K562 (cell line): Measurements from ENCODE around the gene KLK13. TPM values are rescaled to one million over a fixed set of nuclear protein-coding genes. Genes with fewer than 3 reads are reported as not detected.

Experiments
- ATAC-seq: fragments of 200-7000 bp; cut with Tn5 transposase; 3 replicates; pipeline ENCODE4 v1.9.1; 2020; ENCODE audit warnings: moderate library complexity
- BruUV-seq: library from RNA; stranded (reverse); fragments of 400-500 nt; replicated peaks from 2 replicates; lab custom pipeline; 2021; lab: Mats Ljungman, UMichigan
- CTCF ChIA-PET: fragments of 300-600 bp; formaldehyde crosslinking; extraction: SDS; loops from one replicate; lab custom pipeline; 2021; ENCODE audit warnings: low intra/inter-chr PET ratio; lab: Yijun Ruan, JAX
- POLR2A ChIA-PET: fragments of 300-600, 350-650 bp; sonication (Branson Sonifier 250); formaldehyde crosslinking; extraction: SDS; loops from one replicate; lab custom pipeline; 2021; ENCODE audit warnings: antibody characterized with exemption, inconsistent platforms; lab: Yijun Ruan, JAX
- DNase-seq, 4 experiments: peaks; one replicate each; pipeline versions ENCODE4 v3.0.0 to v3.0.0-alpha.2; 2011 to 2018; ENCODE audit warnings: low spot score in 3 of 4, mixed read lengths in 3 of 4; ENCODE audit errors: extremely low read depth in 1 of 4
- FAIRE-seq: peaks from 2 replicates; lab custom pipeline; 2011; peaks lifted over from hg19 to GRCh38; lab: Jason Lieb, UNC
- H2AFZ ChIP-seq: 2 replicates; pipeline ENCODE4 v1.6.0; 2011; ENCODE audit warnings: low read depth, low read length, control low read depth, inconsistent platforms
- H3K27ac ChIP-seq: fragments of 200-600 bp; 3 replicates; pipeline ENCODE4 v1.8.0; 2011; ENCODE audit warnings: low read depth, mild to moderate bottlenecking, control low read depth, inconsistent platforms, low read length, moderate library complexity, mixed read lengths; ENCODE audit errors: extremely low read depth
- H3K27me3 ChIP-seq, 2 experiments: fragments of 300-600 bp in 1 of 2; 2 replicates in 1 of 2; 3 replicates in 1 of 2; pipeline versions ENCODE4 v1.6.0 to v1.8.0; 2011; ENCODE audit warnings: inconsistent platforms in 2 of 2, low read length in 2 of 2, mild to moderate bottlenecking in 1 of 2, mixed read lengths in 1 of 2, moderate library complexity in 1 of 2; ENCODE audit not compliant: control insufficient read depth in 2 of 2, insufficient read depth in 2 of 2
- H3K36me3 ChIP-seq: fragments of 300-600 bp; 3 replicates; pipeline ENCODE4 v1.8.0; 2011; ENCODE audit warnings: mild to moderate bottlenecking, low read length, inconsistent platforms; ENCODE audit not compliant: control insufficient read depth, insufficient read depth
- H3K4me1 ChIP-seq, 2 experiments: fragments of 200-600 bp in 1 of 2; replicated peaks in 1 of 2; 2 replicates in 1 of 2; 3 replicates in 1 of 2; pipeline versions ENCODE4 v1.5.1 to v1.8.0; 2011; ENCODE audit warnings: inconsistent platforms in 2 of 2, low read length in 2 of 2, mild to moderate bottlenecking in 1 of 2, mixed read lengths in 1 of 2, moderate library complexity in 1 of 2; ENCODE audit not compliant: control insufficient read depth in 2 of 2, insufficient read depth in 2 of 2
- H3K4me2 ChIP-seq: 2 replicates; pipeline ENCODE4 v1.6.1; 2011; ENCODE audit warnings: low read length, control low read depth, inconsistent platforms, mixed read lengths; ENCODE audit not compliant: insufficient read depth
- H3K4me3 ChIP-seq: fragments of 200-600 bp; sonication (generic), shearing (Covaris generic); 2 replicates; pipeline ENCODE4 v1.5.1; 2016; ENCODE audit warnings: control low read depth, inconsistent platforms
- H3K79me2 ChIP-seq: fragments of 200-600 bp; 3 replicates; pipeline ENCODE4 v1.8.0; 2011; ENCODE audit warnings: low read length, inconsistent platforms; ENCODE audit not compliant: control insufficient read depth, insufficient read depth
- H3K9ac ChIP-seq, 2 experiments: 2 replicates each; pipeline versions ENCODE4 v1.6.0 to v1.6.1; 2011; ENCODE audit warnings: low read depth in 2 of 2, low read length in 2 of 2, control low read depth in 1 of 2, inconsistent platforms in 1 of 2, mild to moderate bottlenecking in 1 of 2, mixed read lengths in 1 of 2; ENCODE audit not compliant: insufficient read depth in 1 of 2
- H3K9me1 ChIP-seq: one replicate; pipeline ENCODE4 v1.6.0; 2011; ENCODE audit warnings: inconsistent platforms, mild to moderate bottlenecking, low read length, moderate library complexity; ENCODE audit not compliant: control insufficient read depth, insufficient read depth
- H3K9me3 ChIP-seq: replicated peaks from 2 replicates; pipeline ENCODE4 v1.5.1; 2011; ENCODE audit warnings: low read depth, low read length, inconsistent platforms; ENCODE audit not compliant: control insufficient read depth, insufficient read depth
- H4K20me1 ChIP-seq: replicated peaks from 2 replicates; pipeline ENCODE4 v1.6.1; 2011; ENCODE audit warnings: low read length, inconsistent platforms, mixed read lengths; ENCODE audit not compliant: control insufficient read depth, insufficient read depth
- BRD9 ChIP-seq: fragments of 450-650 bp; IDR thresholded peaks from 2 replicates; pipeline ENCODE4 v1.6.1; 2018; ENCODE audit warnings: low read depth; ENCODE audit not compliant: partially characterized antibody
- ETV5 ChIP-seq: sonication (generic); formaldehyde crosslinking; IDR thresholded peaks from 2 replicates; pipeline ENCODE4 v1.4.0; 2020; ENCODE audit warnings: low read depth, mild to moderate bottlenecking, missing genetic modification reagents
- IRF1 ChIP-seq: sonication (generic); formaldehyde crosslinking; IDR thresholded peaks from 2 replicates; pipeline ENCODE4 v1.8.0; 2022; ENCODE audit warnings: missing genetic modification reagents, mild to moderate bottlenecking, borderline replicate concordance
- MTA3 ChIP-seq: fragments of 450-650 bp; formaldehyde crosslinking; IDR thresholded peaks from 2 replicates; pipeline ENCODE4 v1.6.1; 2017; ENCODE audit warnings: mild to moderate bottlenecking, borderline replicate concordance
- PCBP1 ChIP-seq: fragments of 200-400 bp; formaldehyde crosslinking; IDR thresholded peaks from 2 replicates; pipeline ENCODE4 v1.6.1; 2018; ENCODE audit warnings: mild to moderate bottlenecking, low read depth, low read length; ENCODE audit not compliant: poor library complexity, severe bottlenecking
- PREB ChIP-seq: sonication (generic); formaldehyde crosslinking; IDR thresholded peaks from 2 replicates; pipeline ENCODE4 v1.8.1; 2023; ENCODE audit warnings: mild to moderate bottlenecking, missing genetic modification reagents
- PRMT5 ChIP-seq: sonication (generic); formaldehyde crosslinking; IDR thresholded peaks from 2 replicates; pipeline ENCODE4 v1.5.0; 2020; ENCODE audit warnings: missing genetic modification reagents
- SMAD1 ChIP-seq: fragments of 150-350 bp; IDR thresholded peaks from 2 replicates; pipeline ENCODE4 v1.6.1; 2014; ENCODE audit warnings: low read length, low read depth; ENCODE audit not compliant: partially characterized antibody
- SREBF1 ChIP-seq: fragments of 150-350 bp; IDR thresholded peaks from 2 replicates; pipeline ENCODE4 v1.6.1; 2014; ENCODE audit warnings: antibody characterized with exemption, low read depth, low read length, borderline replicate concordance
- TAF15 ChIP-seq: fragments of 200-400 bp; formaldehyde crosslinking; IDR thresholded peaks from 2 replicates; pipeline ENCODE4 v1.6.1; 2017; ENCODE audit warnings: mild to moderate bottlenecking, low read depth, low read length, moderate library complexity
- ZBTB33 ChIP-seq: sonication (generic); formaldehyde crosslinking; IDR thresholded peaks from 2 replicates; pipeline ENCODE4 v1.8.1; 2023; ENCODE audit warnings: mild to moderate bottlenecking, missing genetic modification reagents
- ZFP1 ChIP-seq: fragments of 450-650 bp; formaldehyde crosslinking; IDR thresholded peaks from 2 replicates; pipeline ENCODE4 v1.4.0; 2020; ENCODE audit warnings: mild to moderate bottlenecking, mixed read lengths
- ZNF398 ChIP-seq: fragments of 250-450 bp; sonication (Bioruptor Pico); IDR thresholded peaks from 2 replicates; pipeline ENCODE4 v1.8.0; 2021; ENCODE audit warnings: moderate library complexity, mild to moderate bottlenecking, inconsistent platforms
- ZNF41 ChIP-seq: fragments of 250-450 bp; sonication (Bioruptor Pico); conservative IDR thresholded peaks from 2 replicates; pipeline ENCODE4 v1.4.0; 2020; ENCODE audit warnings: mild to moderate bottlenecking
- ZNF639 ChIP-seq, 2 experiments: fragments of 200-800 bp in 1 of 2; sonication (Bioruptor generic) in 1 of 2; sonication (generic) in 1 of 2; formaldehyde crosslinking in 1 of 2; IDR thresholded peaks in 1 of 2; conservative IDR thresholded peaks in 1 of 2; 2 replicates each; pipeline versions ENCODE4 v1.5.0 to v1.6.1; 2016 to 2020; ENCODE audit warnings: missing compliant biosample characterization in 1 of 2, missing genetic modification characterization in 1 of 2, missing genetic modification reagents in 1 of 2
- WGBS: fragments of 100-300 bp; shearing (Covaris generic); methylation state at CpG from one replicate; pipeline ENCODE4 v1.1.6; 2016; ENCODE audit warnings: low coverage, mixed read lengths; ENCODE audit not compliant: insufficient coverage; ENCODE audit errors: missing lambda C conversion rate; 5-methylcytosine and 5-hydroxymethylcytosine counted together
- in situ Hi-C: fragments of 300-500 bp; cut with MboI; formaldehyde crosslinking; loops from 4 replicates; pipeline ENCODE4 v1.15.0; 2018; ENCODE audit warnings: inconsistent platforms, mixed read lengths
- intact Hi-C: fragments of 100-400 bp; cut with micrococcal nuclease; formaldehyde crosslinking; loops from 2 replicates; pipeline ENCODE4 v1.14.2; 2022
- polyA plus RNA-seq, 8 experiments: library from polyadenylated mRNA; depleted of rRNA in 4 of 8; stranded (reverse) in 5 of 8; unstranded in 3 of 8; fragments of >200 nt; fragmentation: Nextera tagmentation in 2 of 8; fragmentation: Illumina TruSeq in 1 of 8; extraction: Ambion mirVana in 2 of 8; extraction: Trizol in 1 of 8; gene quantifications; 2 replicates each; pipeline versions ENCODE4 v1.2.1 to v1.2.3, GENCODE V29; 2011 to 2014; ENCODE audit warnings: inconsistent platforms in 1 of 8, missing spikeins in 1 of 8
- total RNA-seq, 7 experiments: library from RNA; depleted of rRNA in 6 of 7; stranded (reverse); fragments of >200 nt in 6 of 7; fragmentation: Illumina TruSeq in 2 of 7; extraction: Trizol in 2 of 7; gene quantifications; 2 replicates each; pipeline versions ENCODE4 v1.2.1 to v1.2.3, GENCODE V29; 2011 to 2021; ENCODE audit warnings: low replicate concordance in 1 of 7

KLK13 gene
- total and polyA plus RNA-seq, 9 of the 15 experiments (the other 6 are each of a cell fraction or from before 2014, with no cell fraction given): 0.72 to 9.0 (median 2.3) TPM

GRCh38 chr19:51103926-51104341 lies 39.0 kb upstream of the KLK13 start:
- Histone ChIP-seq H3K9ac (no peak overlapping the region; a peak in 1 of 4 replicates), H3K4me3 (no peak overlapping the region), H3K79me2 (peaks cover 32% of the 10 kb centered on the region), H4K20me1 (no peaks in the 10 kb centered on the region), H3K9me1 (no peaks in the 10 kb centered on the region), H3K27ac (no peak overlapping the region), H3K4me1 (peaks cover 8 to 19% of the 10 kb centered on the region in 2 experiments; a peak in 4 of 5 replicates), H3K27me3 (no peaks in the 10 kb centered on the region), H3K36me3 (peaks cover 39% of the 10 kb centered on the region; the same call in 2 of the 3 replicates), H3K9me3 (no peaks in the 10 kb centered on the region), H2AFZ (no peak overlapping the region), H3K4me2 (no peak overlapping the region)
- ChIA-PET POLR2A (no interaction called here), CTCF (no interaction called here)
- no peak for ATAC-seq
- BruUV-seq: no TSS peak
- in situ Hi-C loops (no loop called here), intact Hi-C loops (no loop called here)
- no peak for DNase-seq
- 96% methylated on average over 13 of the region's 49 CpGs for WGBS
- FAIRE-seq: no peak
- TF ChIP-seq PCBP1: no peak
- TF ChIP-seq PREB (CRISPR knock-in tag): no peak
- no peak for TF ChIP-seq ZFP1 (CRISPR knock-in tag)
- TF ChIP-seq ZBTB33: peak; percentile 7; the same call in 1 of the 2 replicates
- TF ChIP-seq ZNF41: no peak
- TF ChIP-seq SMAD1: no peak
- no peak for TF ChIP-seq PRMT5 (CRISPR knock-in tag)
- TF ChIP-seq SREBF1: no peak
- no peak for TF ChIP-seq IRF1
- TF ChIP-seq ETV5 (CRISPR knock-in tag): no peak
- no peak for TF ChIP-seq MTA3
- TF ChIP-seq ZNF398: no peak
- TF ChIP-seq BRD9: no peak
- TF ChIP-seq TAF15: no peak
- no peak for TF ChIP-seq ZNF639 (CRISPR knock-in tag; conservative IDR thresholded peaks at IDR 0.05 in 1 of 2, IDR thresholded peaks at IDR 0.05 in 1 of 2)
